HCT116 (cell line): Measurements from ENCODE around the gene HADH. TPM values are rescaled to one million over a fixed set of nuclear protein-coding genes. Genes with fewer than 3 reads are reported as not detected.

Source experiments
- ATAC-seq: fragments of 200-7000 bp; cut with Tn5 transposase; 2 replicates; pipeline ENCODE4 v1.9.1; 2020; ENCODE audit warnings: mild to moderate bottlenecking, moderate library complexity
- BruUV-seq: library from RNA; stranded (reverse); fragments of 400-500 nt; replicated peaks from 2 replicates; lab custom pipeline; 2021; lab: Mats Ljungman, UMichigan
- CTCF ChIA-PET: fragments of 300-600 bp; sonication (Branson Sonifier 250); formaldehyde crosslinking; loops from one replicate; lab custom pipeline; 2021; ENCODE audit warnings: antibody characterized with exemption; lab: Charles Lee
- POLR2A ChIA-PET: fragments of 300-600, 350-600 bp; sonication (Branson Sonifier 250); formaldehyde crosslinking; loops from one replicate; lab custom pipeline; 2021; ENCODE audit warnings: antibody characterized with exemption; lab: Charles Lee
- RAD21 ChIA-PET, 2 experiments: fragments of 300-600 bp; sonication (Branson Sonifier 250); formaldehyde crosslinking; loops; one replicate each; lab custom pipeline; 2023; ENCODE audit warnings: low total read pairs in 2 of 2; ENCODE audit not compliant: uncharacterized antibody in 2 of 2, unreplicated experiment in 2 of 2, low non-redundant PET in 1 of 2; lab: Charles Lee
- DNase-seq: peaks from one replicate; pipeline ENCODE4 v3.0.0-alpha.2; 2010; ENCODE audit warnings: low read depth, low spot score
- H2AFZ ChIP-seq: fragments of 200-600 bp; shearing (Covaris generic), sonication (generic); 2 replicates; pipeline ENCODE4 v1.6.1; 2017; ENCODE audit warnings: low read depth, mixed run types, mixed read lengths, antibody characterized with exemption, low read length; ENCODE audit not compliant: poor library complexity, severe bottlenecking
- H3K27ac ChIP-seq: 2 replicates; pipeline ENCODE4 v1.5.1; 2012; ENCODE audit warnings: low read depth, low read length
- H3K27me3 ChIP-seq: fragments of 200-600 bp; sonication (generic); 2 replicates; pipeline ENCODE4 v1.6.1; 2016; ENCODE audit warnings: mixed run types, low read length, mixed read lengths; ENCODE audit not compliant: insufficient read depth
- H3K36me3 ChIP-seq, 2 experiments: fragments of 200-500 bp in 1 of 2; fragments of 200-600 bp in 1 of 2; sonication (Bioruptor generic) in 1 of 2; sonication (generic) in 1 of 2; 2 replicates each; pipeline versions ENCODE4 v1.5.1 to v1.6.1; 2014 to 2016; ENCODE audit warnings: low read length in 2 of 2, inconsistent platforms in 1 of 2, mixed read lengths in 1 of 2, mixed run types in 1 of 2; ENCODE audit not compliant: insufficient read depth in 2 of 2, control insufficient read depth in 1 of 2
- H3K4me1 ChIP-seq, 2 experiments: fragments of 200-600 bp in 1 of 2; sonication (generic) in 1 of 2; 2 replicates each; pipeline versions ENCODE4 v1.5.1 to v1.6.1; 2012 to 2017; ENCODE audit warnings: low read length in 2 of 2, inconsistent platforms in 1 of 2, mild to moderate bottlenecking in 1 of 2, mixed read lengths in 1 of 2, mixed run types in 1 of 2, moderate library complexity in 1 of 2; ENCODE audit not compliant: insufficient read depth in 2 of 2, control insufficient read depth in 1 of 2
- H3K4me2 ChIP-seq: fragments of 200-600 bp; sonication (generic); 2 replicates; pipeline ENCODE4 v1.6.1; 2017; ENCODE audit warnings: mixed run types, low read length, mixed read lengths
- H3K4me3 ChIP-seq, 2 experiments: fragments of 200-600 bp in 1 of 2; sonication (generic) in 1 of 2; replicated peaks in 1 of 2; 2 replicates each; pipeline ENCODE4 v1.5.1; 2011 to 2016; ENCODE audit warnings: low read length in 2 of 2, control low read depth in 1 of 2, low read depth in 1 of 2, mild to moderate bottlenecking in 1 of 2, mixed read lengths in 1 of 2, mixed run types in 1 of 2
- H3K79me2 ChIP-seq: fragments of 200-600 bp; sonication (generic); 2 replicates; pipeline ENCODE4 v1.6.1; 2017; ENCODE audit warnings: mild to moderate bottlenecking, mixed run types, low read length, moderate library complexity, mixed read lengths; ENCODE audit not compliant: insufficient read depth
- H3K9ac ChIP-seq: fragments of 200-600 bp; sonication (generic); 2 replicates; pipeline ENCODE4 v1.6.1; 2016; ENCODE audit warnings: low read length, mixed read lengths
- H3K9me2 ChIP-seq: fragments of 200-600 bp; sonication (generic), shearing (Covaris generic); 2 replicates; pipeline ENCODE4 v1.6.1; 2017; ENCODE audit warnings: mixed run types, mild to moderate bottlenecking, moderate library complexity; ENCODE audit not compliant: insufficient read depth
- H3K9me3 ChIP-seq, 2 experiments: fragments of 200-500 bp in 1 of 2; fragments of 200-600 bp in 1 of 2; sonication (Bioruptor generic) in 1 of 2; sonication (generic) in 1 of 2; 2 replicates each; pipeline ENCODE4 v1.6.1; 2014 to 2017; ENCODE audit warnings: low read length in 2 of 2, mixed read lengths in 2 of 2, inconsistent platforms in 1 of 2, low read depth in 1 of 2, mild to moderate bottlenecking in 1 of 2, mixed run types in 1 of 2, moderate library complexity in 1 of 2; ENCODE audit not compliant: control insufficient read depth in 1 of 2, insufficient read depth in 1 of 2
- H4K20me1 ChIP-seq: fragments of 200-600 bp; sonication (generic), shearing (Covaris generic); 2 replicates; pipeline ENCODE4 v1.6.1; 2017; ENCODE audit warnings: mixed run types, mild to moderate bottlenecking, moderate library complexity; ENCODE audit not compliant: insufficient read depth
- CTCF ChIP-seq, 3 experiments: fragments of 200-600 bp in 1 of 3; sonication (generic) in 1 of 3; IDR thresholded peaks in 2 of 3; conservative IDR thresholded peaks in 1 of 3; 2 replicates each; pipeline ENCODE4 v1.5.1; 2012 to 2017; ENCODE audit warnings: low read depth in 2 of 3, low read length in 2 of 3, antibody characterized with exemption in 1 of 3, borderline replicate concordance in 1 of 3, control low read depth in 1 of 3, mild to moderate bottlenecking in 1 of 3, mixed read lengths in 1 of 3, mixed run types in 1 of 3, moderate library complexity in 1 of 3; ENCODE audit not compliant: insufficient read depth in 1 of 3
- EGR1 ChIP-seq: IDR thresholded peaks from 2 replicates; pipeline ENCODE4 v1.6.1; 2012; ENCODE audit warnings: low read depth
- ELF1 ChIP-seq: IDR thresholded peaks from 2 replicates; pipeline ENCODE4 v1.6.1; 2012; ENCODE audit warnings: low read depth, borderline replicate concordance
- POLR2A ChIP-seq: IDR thresholded peaks from 2 replicates; pipeline ENCODE4 v1.7.0; 2011; ENCODE audit warnings: borderline replicate concordance; ENCODE audit not compliant: insufficient read depth, insufficient read length; ENCODE audit errors: extremely low read depth
- POLR2AphosphoS5 ChIP-seq: IDR thresholded peaks from 2 replicates; pipeline ENCODE4 v1.6.1; 2011; ENCODE audit warnings: mild to moderate bottlenecking, low read depth, low read length, moderate library complexity
- RAD21 ChIP-seq: IDR thresholded peaks from 2 replicates; pipeline ENCODE4 v1.6.1; 2012; ENCODE audit warnings: low read depth, mild to moderate bottlenecking
- SIN3A ChIP-seq: IDR thresholded peaks from 2 replicates; pipeline ENCODE4 v1.6.1; 2012; ENCODE audit warnings: low read depth
- ZBTB33 ChIP-seq: IDR thresholded peaks from 2 replicates; pipeline ENCODE4 v1.6.1; 2011; ENCODE audit warnings: mild to moderate bottlenecking, low read length, moderate library complexity; ENCODE audit not compliant: insufficient replicate concordance; ENCODE audit errors: extremely low read depth
- ZFX ChIP-seq: fragments of 450-650 bp; IDR thresholded peaks from 2 replicates; pipeline ENCODE4 v1.6.1; 2017
- ZNF274 ChIP-seq: fragments of 200-500 bp; sonication (Bioruptor generic); IDR thresholded peaks from 2 replicates; pipeline ENCODE4 v1.6.1; 2014; ENCODE audit warnings: mild to moderate bottlenecking, low read depth, low read length, inconsistent platforms
- intact Hi-C: fragments of 100-400 bp; cut with micrococcal nuclease; formaldehyde crosslinking; loops from 2 replicates; pipeline ENCODE4 v1.10.0; 2022
- total RNA-seq: library from RNA; stranded (reverse); gene quantifications from one replicate; pipeline ENCODE4 v1.2.1, GENCODE V29; 2021; ENCODE audit not compliant: unreplicated experiment
- TF ChIP-seq, protein P1 (sequence below): IDR thresholded peaks from 2 replicates; pipeline ENCODE4 v1.6.1; 2012

HADH gene
- total RNA-seq, 1 experiment from 2014 or later: 30.2 TPM

- ChIA-PET CTCF (no interaction called here), RAD21 (no interaction called here), POLR2A (no interaction called here)
- intact Hi-C loops: no loop called here
- Histone ChIP-seq H3K4me3 (no peak overlapping the region), H3K27ac (no peak overlapping the region), H3K9me2 (no peaks in the 10 kb centered on the region), H3K79me2 (no peaks in the 10 kb centered on the region), H2AFZ (no peak overlapping the region), H4K20me1 (no peaks in the 10 kb centered on the region), H3K4me2 (no peak overlapping the region), H3K9ac (no peak overlapping the region), H3K9me3 (no peaks in the 10 kb centered on the region), H3K27me3 (no peaks in the 10 kb centered on the region), H3K36me3 (no peaks in the 10 kb centered on the region), H3K4me1 (no peaks in the 10 kb centered on the region)
- ATAC-seq (no peak), DNase-seq (no peak)
- BruUV-seq: no TSS peak
- TF ChIP-seq SIN3A (no peak), EGR1 (no peak), ZNF274 (no peak), CTCF (IDR thresholded peaks at IDR 0.05 in 2 of 3, conservative IDR thresholded peaks at IDR 0.05 in 1 of 3; ENCODE audit: borderline replicate concordance in 1 of 3, insufficient read depth in 1 of 3, low read depth in 2 of 3, low read length in 2 of 3) (no peak), POLR2AphosphoS5 (no peak), POLR2A (no peak), ZFX (no peak), ELF1 (no peak), RAD21 (no peak), ZBTB33 (no peak)
- TF ChIP-seq, protein P1, sequence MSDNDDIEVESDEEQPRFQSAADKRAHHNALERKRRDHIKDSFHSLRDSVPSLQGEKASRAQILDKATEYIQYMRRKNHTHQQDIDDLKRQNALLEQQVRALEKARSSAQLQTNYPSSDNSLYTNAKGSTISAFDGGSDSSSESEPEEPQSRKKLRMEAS: no peak
Observed at GRCh38 chr4:107978716-107979451, 10.8 kb upstream of the HADH start.
